Large intestine (tissue), 1 donor: ENCODE results near the gene ZNF142. TPM values are rescaled to one million over a fixed set of nuclear protein-coding genes. Genes with fewer than 3 reads are reported as not detected.

ENCODE experiments used
- polyA plus RNA-seq: library from polyadenylated mRNA; unstranded; fragments of 120-200 nt; gene quantifications from one replicate; pipeline ENCODE4 v1.2.1, GENCODE V29; 2013

Gene ZNF142
- polyA plus RNA-seq, 1 donor = 14.8 TPM

Other genes starting within 250 kb of the ZNF142 start
- gene VIL1, start 240.5 kb downstream of the ZNF142 start, polyA plus RNA-seq = 498 TPM
- gene USP37, start 91.3 kb downstream of the ZNF142 start, polyA plus RNA-seq = 9.0 TPM
- gene CNOT9, start 90.8 kb downstream of the ZNF142 start, polyA plus RNA-seq = 37.8 TPM
- gene PLCD4, start 51.7 kb downstream of the ZNF142 start, polyA plus RNA-seq = 4.0 TPM
- gene BCS1L, start 60 bp upstream of the ZNF142 start, polyA plus RNA-seq = 39.5 TPM
- 22.1 TPM for gene RNF25, start 12.4 kb upstream of the ZNF142 start, polyA plus RNA-seq
- gene STK36, start 12.5 kb upstream of the ZNF142 start, polyA plus RNA-seq = 44.6 TPM
- gene TTLL4, start 51.2 kb upstream of the ZNF142 start, polyA plus RNA-seq = 31.7 TPM
- 109 TPM for gene CYP27A1, start 122.5 kb upstream of the ZNF142 start, polyA plus RNA-seq
- gene PRKAG3, start 172.2 kb upstream of the ZNF142 start, polyA plus RNA-seq = 0.07 TPM
- 0.24 TPM for gene WNT6, start 200.2 kb upstream of the ZNF142 start, polyA plus RNA-seq
- 1.5 TPM for gene WNT10A, start 221.2 kb upstream of the ZNF142 start, polyA plus RNA-seq